ENCODE measurements around the gene SMOC2. TPM values are rescaled to one million over a fixed set of nuclear protein-coding genes. Genes with fewer than 3 reads are reported as not detected.

Gene SMOC2
- total and polyA plus RNA-seq, 4 donors = 203 to 369 (median 266) TPM

- Histone ChIP-seq H3K27me3 (ENCODE audit: control insufficient read depth in 1 of 2, insufficient read depth in 2 of 2, low read length in 1 of 2) (no peaks in the 10 kb centered on the region), H3K4me3 (ENCODE audit: low read length in 2 of 2) (no peak overlapping the region), H3K27ac (ENCODE audit: low read depth in 1 of 2, low read length in 2 of 2) (no peak overlapping the region), H3K4me1 (ENCODE audit: control insufficient read depth in 1 of 2, insufficient read depth in 2 of 2, low read length in 2 of 2) (no peaks in the 10 kb centered on the region), H3K9me3 (ENCODE audit: control insufficient read depth, low read length) (no peaks in the 10 kb centered on the region), H3K36me3 (ENCODE audit: control insufficient read depth in 1 of 2, insufficient read depth in 2 of 2, low read length in 1 of 2) (no peaks in the 10 kb centered on the region)
- 33 to 36% methylated on average over 2 of the region's 2 CpGs for WGBS, 2 donors
- intact Hi-C loops (cut with DNase I) = no loop called here
- ATAC-seq (ENCODE audit: low FRiP score) (no peak), DNase-seq (no peak)
These were observed 268.0 kb downstream of the SMOC2 start for GRCh38 chr6:168708984-168709383.

GRCh38 chr6:168709390-168709789, 268.4 kb downstream of the SMOC2 start:
- Histone ChIP-seq H3K9me3 (ENCODE audit: control insufficient read depth, low read length) (no peaks in the 10 kb centered on the region), H3K27ac (ENCODE audit: low read depth in 1 of 2, low read length in 2 of 2) (no peak overlapping the region), H3K4me1 (ENCODE audit: control insufficient read depth in 1 of 2, insufficient read depth in 2 of 2, low read length in 2 of 2) (no peaks in the 10 kb centered on the region), H3K4me3 (ENCODE audit: low read length in 2 of 2) (no peak overlapping the region), H3K36me3 (ENCODE audit: control insufficient read depth in 1 of 2, insufficient read depth in 2 of 2, low read length in 1 of 2) (no peaks in the 10 kb centered on the region), H3K27me3 (ENCODE audit: control insufficient read depth in 1 of 2, insufficient read depth in 2 of 2, low read length in 1 of 2) (no peaks in the 10 kb centered on the region)
- peak in 1 of 2 donors; percentile 50 for DNase-seq
- intact Hi-C loops (cut with DNase I) = no loop called here
- 78 to 87% methylated on average over 9 of the region's 9 CpGs for WGBS, 2 donors
- ATAC-seq (ENCODE audit: low FRiP score) = no peak

DNA sequence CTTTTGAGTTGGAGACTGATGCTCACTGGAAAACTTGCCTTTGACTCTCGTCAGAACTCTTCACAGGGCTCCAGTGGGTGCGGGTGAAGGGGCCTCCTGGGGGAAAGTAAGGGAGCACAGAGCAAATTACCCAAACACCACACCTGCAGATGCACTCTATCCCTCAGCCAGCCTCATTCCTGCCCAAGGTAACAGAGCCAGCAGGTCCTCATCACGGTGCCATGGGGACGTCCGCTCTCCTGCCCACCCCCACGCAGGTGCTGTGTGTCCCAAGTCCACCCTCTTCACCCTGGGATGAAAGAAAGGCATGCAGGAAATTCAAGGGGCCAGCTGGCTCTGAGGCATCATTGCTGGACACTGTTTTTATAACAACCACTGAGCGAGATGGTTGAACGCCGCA, 269.0 kb downstream of the SMOC2 start:
- ATAC-seq (ENCODE audit: low FRiP score) = no peak

DNA sequence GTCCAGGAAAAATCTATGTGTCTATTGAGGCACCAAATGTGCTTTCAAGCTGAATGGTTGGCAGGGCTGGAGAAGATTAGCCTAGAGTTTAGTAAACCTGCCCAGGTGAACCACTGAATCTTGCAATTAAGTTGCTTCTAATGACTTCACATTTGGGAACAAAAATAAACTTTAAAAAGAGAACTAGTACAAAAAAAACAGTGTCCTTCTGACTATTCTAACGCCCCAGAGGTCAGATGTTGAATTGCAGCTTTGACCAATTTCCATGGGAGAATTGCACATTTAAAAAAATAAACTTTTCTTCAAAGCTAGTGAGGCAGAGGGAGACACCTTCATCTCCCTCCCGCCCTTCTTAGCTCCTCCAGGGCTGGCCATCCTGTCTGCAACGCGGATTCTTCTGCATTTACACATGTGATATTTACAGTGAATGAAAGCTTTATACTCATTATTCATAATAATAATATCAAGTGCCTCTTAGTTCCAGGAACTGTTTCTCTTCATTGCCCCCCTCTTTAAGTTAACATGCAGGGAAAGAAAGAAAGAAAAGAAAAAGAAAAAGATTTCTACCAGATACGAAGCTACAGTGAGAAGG, 270.2 kb downstream of the SMOC2 start:
- 37 to 44% methylated on average over 5 of the region's 5 CpGs for WGBS, 2 donors
- ATAC-seq (ENCODE audit: low FRiP score) (no peak), DNase-seq (no peak)
- no peak overlapping the region for H3K4me3 ChIP-seq (ENCODE audit: low read length in 2 of 2)
- no peaks in the 10 kb centered on the region for H3K27me3 ChIP-seq (ENCODE audit: control insufficient read depth in 1 of 2, insufficient read depth in 2 of 2, low read length in 1 of 2)
- intact Hi-C loops (cut with DNase I) = no loop called here
- H3K4me1 ChIP-seq (ENCODE audit: control insufficient read depth in 1 of 2, insufficient read depth in 2 of 2, low read length in 2 of 2) = no peaks in the 10 kb centered on the region
- no peaks in the 10 kb centered on the region for H3K36me3 ChIP-seq (ENCODE audit: control insufficient read depth in 1 of 2, insufficient read depth in 2 of 2, low read length in 1 of 2)
- no peaks in the 10 kb centered on the region for H3K9me3 ChIP-seq (ENCODE audit: control insufficient read depth, low read length)
- no peak overlapping the region for H3K27ac ChIP-seq (ENCODE audit: low read depth in 1 of 2, low read length in 2 of 2)

More for the DNA sequence above, 269.0 kb downstream of the SMOC2 start:
- intact Hi-C loops (cut with DNase I) = no loop called here
- no peaks in the 10 kb centered on the region for H3K27me3 ChIP-seq (ENCODE audit: control insufficient read depth in 1 of 2, insufficient read depth in 2 of 2, low read length in 1 of 2)
- H3K36me3 ChIP-seq (ENCODE audit: control insufficient read depth in 1 of 2, insufficient read depth in 2 of 2, low read length in 1 of 2) = no peaks in the 10 kb centered on the region
- H3K4me1 ChIP-seq (ENCODE audit: control insufficient read depth in 1 of 2, insufficient read depth in 2 of 2, low read length in 2 of 2) = no peaks in the 10 kb centered on the region
- H3K27ac ChIP-seq (ENCODE audit: low read depth in 1 of 2, low read length in 2 of 2) = no peak overlapping the region
- H3K9me3 ChIP-seq (ENCODE audit: control insufficient read depth, low read length) = no peaks in the 10 kb centered on the region
- WGBS, 2 donors = 79 to 84% methylated on average over 9 of the region's 9 CpGs
- DNase-seq = no peak
- no peak overlapping the region for H3K4me3 ChIP-seq (ENCODE audit: low read length in 2 of 2)

DNA sequence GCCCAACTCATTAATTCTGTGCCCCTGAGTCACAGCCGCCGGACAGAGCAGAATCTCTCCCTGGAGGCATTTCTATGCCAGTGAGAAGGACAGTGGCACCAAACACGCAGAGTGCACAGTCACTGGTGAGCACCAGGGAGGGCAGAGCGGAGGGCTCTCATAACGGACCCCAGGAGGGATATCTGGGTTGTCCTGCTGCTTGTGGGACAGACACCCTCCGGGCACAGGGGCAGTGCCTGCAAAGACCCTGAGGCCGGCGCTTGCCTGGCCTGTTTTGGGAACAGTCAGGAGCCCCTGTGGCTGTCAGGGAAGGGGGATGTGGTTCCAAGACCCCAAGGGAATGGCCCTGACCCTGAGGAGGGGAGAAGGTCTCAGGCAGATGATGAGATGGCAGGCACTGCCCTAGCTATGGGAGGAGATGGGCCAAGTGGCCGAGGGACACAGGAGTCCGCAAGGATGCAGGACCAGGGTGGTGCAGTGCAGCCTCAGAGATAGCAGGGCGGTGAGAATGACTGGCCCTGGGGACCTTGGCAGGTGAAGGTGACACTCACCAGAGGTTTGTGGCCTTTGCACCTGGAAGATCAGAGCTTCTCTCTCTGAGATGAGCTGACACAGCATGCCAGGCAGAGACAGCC, 270.8 kb downstream of the SMOC2 start:
- DNase-seq (peak in 1 of 2 donors; percentile 39), ATAC-seq (ENCODE audit: low FRiP score) (no peak)
- H3K9me3 ChIP-seq (ENCODE audit: control insufficient read depth, low read length) = no peaks in the 10 kb centered on the region
- no peaks in the 10 kb centered on the region for H3K27me3 ChIP-seq (ENCODE audit: control insufficient read depth in 1 of 2, insufficient read depth in 2 of 2, low read length in 1 of 2)
- WGBS, 2 donors = 85 to 90% methylated on average over 11 of the region's 11 CpGs
- no peaks in the 10 kb centered on the region for H3K36me3 ChIP-seq (ENCODE audit: control insufficient read depth in 1 of 2, insufficient read depth in 2 of 2, low read length in 1 of 2)
- no peak overlapping the region for H3K4me3 ChIP-seq (ENCODE audit: low read length in 2 of 2)
- intact Hi-C loops (cut with DNase I) = no loop called here
- H3K27ac ChIP-seq (ENCODE audit: low read depth in 1 of 2, low read length in 2 of 2) = no peak overlapping the region
- H3K4me1 ChIP-seq (ENCODE audit: control insufficient read depth in 1 of 2, insufficient read depth in 2 of 2, low read length in 2 of 2) = no peaks in the 10 kb centered on the region

- Histone ChIP-seq H3K4me3 (ENCODE audit: low read length in 2 of 2) (no peak overlapping the region), H3K36me3 (ENCODE audit: control insufficient read depth in 1 of 2, insufficient read depth in 2 of 2, low read length in 1 of 2) (no peaks in the 10 kb centered on the region), H3K4me1 (ENCODE audit: control insufficient read depth in 1 of 2, insufficient read depth in 2 of 2, low read length in 2 of 2) (no peaks in the 10 kb centered on the region), H3K9me3 (ENCODE audit: control insufficient read depth, low read length) (no peaks in the 10 kb centered on the region), H3K27ac (ENCODE audit: low read depth in 1 of 2, low read length in 2 of 2) (no peak overlapping the region), H3K27me3 (ENCODE audit: control insufficient read depth in 1 of 2, insufficient read depth in 2 of 2, low read length in 1 of 2) (no peaks in the 10 kb centered on the region)
- no peak for DNase-seq
- 91 to 93% methylated on average over 5 of the region's 5 CpGs for WGBS, 2 donors
- intact Hi-C loops (cut with DNase I) = no loop called here
- ATAC-seq (ENCODE audit: low FRiP score) = no peak
These were observed 272.0 kb downstream of the SMOC2 start for GRCh38 chr6:168712993-168713392.

- Histone ChIP-seq H3K27me3 (ENCODE audit: control insufficient read depth in 1 of 2, insufficient read depth in 2 of 2, low read length in 1 of 2) (no peaks in the 10 kb centered on the region), H3K36me3 (ENCODE audit: control insufficient read depth in 1 of 2, insufficient read depth in 2 of 2, low read length in 1 of 2) (no peaks in the 10 kb centered on the region), H3K9me3 (ENCODE audit: control insufficient read depth, low read length) (no peaks in the 10 kb centered on the region), H3K4me3 (ENCODE audit: low read length in 2 of 2) (no peak overlapping the region), H3K4me1 (ENCODE audit: control insufficient read depth in 1 of 2, insufficient read depth in 2 of 2, low read length in 2 of 2) (no peaks in the 10 kb centered on the region), H3K27ac (ENCODE audit: low read depth in 1 of 2, low read length in 2 of 2) (no peak overlapping the region)
- WGBS, 2 donors = 90 to 91% methylated on average over 3 of the region's 3 CpGs
- ATAC-seq (ENCODE audit: low FRiP score) (no peak), DNase-seq (no peak)
- intact Hi-C loops (cut with DNase I) = no loop called here
These were observed 272.9 kb downstream of the SMOC2 start for GRCh38 chr6:168713839-168714238.

- H3K27ac ChIP-seq (ENCODE audit: low read depth in 1 of 2, low read length in 2 of 2) = no peak overlapping the region
- no peaks in the 10 kb centered on the region for H3K4me1 ChIP-seq (ENCODE audit: control insufficient read depth in 1 of 2, insufficient read depth in 2 of 2, low read length in 2 of 2)
- H3K36me3 ChIP-seq (ENCODE audit: control insufficient read depth in 1 of 2, insufficient read depth in 2 of 2, low read length in 1 of 2) = no peaks in the 10 kb centered on the region
- no peak for ATAC-seq (ENCODE audit: low FRiP score)
- H3K4me3 ChIP-seq (ENCODE audit: low read length in 2 of 2) = no peak overlapping the region
- intact Hi-C loops (cut with DNase I) = no loop called here
- H3K9me3 ChIP-seq (ENCODE audit: control insufficient read depth, low read length) = no peaks in the 10 kb centered on the region
- 96 to 99% methylated on average over 4 of the region's 4 CpGs for WGBS, 2 donors
- H3K27me3 ChIP-seq (ENCODE audit: control insufficient read depth in 1 of 2, insufficient read depth in 2 of 2, low read length in 1 of 2) = no peaks in the 10 kb centered on the region
- DNase-seq = no peak
These were observed 273.7 kb downstream of the SMOC2 start for GRCh38 chr6:168714547-168715260.
